ENCODE results near the gene RNF227. TPM values are rescaled to one million over a fixed set of nuclear protein-coding genes. Genes with fewer than 3 reads are reported as not detected.

RNF227 gene
- total and polyA plus RNA-seq, 2 of the 8 experiments (the other 6 are each of a cell fraction or from before 2014, with no cell fraction given), result 0.63 to 1.7 TPM

- Histone ChIP-seq H4K8ac (ENCODE audit: extremely low read depth, insufficient read depth, low read length) (no peak overlapping the region; the same call in 1 of the 2 replicates), H4K91ac (replicated peaks; ENCODE audit: insufficient read length, low read length) (peak overlapping the region; percentile 45), H2BK20ac (ENCODE audit: low read length) (peak overlapping the region; percentile 48; the same call in 1 of the 2 replicates), H3K4me3 (ENCODE audit: extremely low read depth in 1 of 4, insufficient read depth in 2 of 4, low read depth in 3 of 4, low read length in 4 of 4) (peak overlapping the region; percentile 52 to 83 (median 70)), H3K4me1 (replicated peaks in 1 of 4; ENCODE audit: control insufficient read depth in 3 of 4, insufficient read depth in 4 of 4, low read length in 3 of 4) (peaks cover 9 to 30% (median 17%) of the 10 kb centered on the region in 4 experiments), H3K56ac (replicated peaks; ENCODE audit: insufficient read length, low read depth, low read length) (no peak overlapping the region), H2BK120ac (replicated peaks; ENCODE audit: low read depth, low read length) (no peak overlapping the region), H2BK5ac (ENCODE audit: low read depth, low read length) (peak overlapping the region; percentile 95; the same call in 1 of the 2 replicates), H3K36me3 (ENCODE audit: control insufficient read depth in 2 of 4, insufficient read depth in 4 of 4, low read length in 3 of 4) (peaks cover 0 to 4% (median 0%) of the 10 kb centered on the region in 4 experiments; a peak in 1 of 8 replicates), H2AFZ (ENCODE audit: low read length) (peak overlapping the region; percentile 87), H3K23me2 (ENCODE audit: low read depth, low read length) (peaks cover 24% of the 10 kb centered on the region), H2BK15ac (ENCODE audit: low read length) (peak overlapping the region; percentile 19; the same call in 1 of the 2 replicates), H3K79me1 (ENCODE audit: low read depth, low read length) (no peaks in the 10 kb centered on the region), H2BK12ac (ENCODE audit: low read depth, low read length) (peak overlapping the region; percentile 94; the same call in 1 of the 2 replicates), H3K79me2 (ENCODE audit: control insufficient read depth in 1 of 2, insufficient read depth in 2 of 2, low read length in 2 of 2) (no peaks in the 10 kb centered on the region), H4K20me1 (replicated peaks in 1 of 2; ENCODE audit: control insufficient read depth in 1 of 2, insufficient read depth in 2 of 2, low read length in 2 of 2) (no peaks in the 10 kb centered on the region), H3K18ac (ENCODE audit: extremely low read depth, low read length) (peak overlapping the region; percentile 63), H3K27ac (ENCODE audit: low read depth, low read length) (no peak overlapping the region), H3K9me3 (ENCODE audit: insufficient read depth in 2 of 2, low read depth in 1 of 2, low read length in 1 of 2) (no peaks in the 10 kb centered on the region), H3K27me3 (replicated peaks in 1 of 4; ENCODE audit: control insufficient read depth in 3 of 4, extremely low read depth in 1 of 4, insufficient read depth in 3 of 4, low read length in 3 of 4) (peaks cover 0 to 10% (median 3%) of the 10 kb centered on the region in 4 experiments; a peak in 3 of 7 replicates), H2AK5ac (ENCODE audit: low read depth, low read length) (no peak overlapping the region; the same call in 1 of the 2 replicates), H3K4ac (replicated peaks; ENCODE audit: insufficient read length, low read depth, low read length) (no peak overlapping the region), H3K23ac (ENCODE audit: insufficient read length) (no peak overlapping the region), H3K4me2 (ENCODE audit: insufficient read depth in 1 of 2, low read depth in 2 of 2, low read length in 2 of 2) (peak overlapping the region; percentile 82 to 100), H4K5ac (ENCODE audit: insufficient read length, low read depth, low read length) (peak overlapping the region; percentile 51), H3K14ac (ENCODE audit: insufficient read length) (no peak overlapping the region), H3K9ac (replicated peaks in 1 of 4; ENCODE audit: extremely low read depth in 1 of 4, low read depth in 3 of 4, low read length in 3 of 4) (peak overlapping the region in 3 of 4 experiments; percentile 35 to 42 (median 35); a peak in 5 of 7 replicates)
- CTCF ChIA-PET (ENCODE audit: partially characterized antibody), result interaction anchor here (1.2 kb wide), 1 partner anchor 23 kb away, joined by 3 read pairs; no protein-coding TSS in a partner anchor
- FAIRE-seq, result no peak
- POLR2A ChIA-PET (ENCODE audit: partially characterized antibody), result no interaction called here
- peak in 1 of 2 experiments; percentile 77 for DNase-seq (ENCODE audit: low read depth in 1 of 2, low spot score in 2 of 2)
- 6 to 96% methylated on average over 3 to 29 of the region's 35 CpGs for WGBS, 2 experiments (ENCODE audit: extremely low coverage in 1 of 2, insufficient coverage in 1 of 2, insufficient read length in 1 of 2, insufficient replicate concordance in 2 of 2, low coverage in 1 of 2, low lambda C conversion rate in 2 of 2, missing lambda C conversion rate in 1 of 2)
- TF ChIP-seq KDM4A (IDR thresholded peaks at IDR 0.05; ENCODE audit: low read depth, low read length, severe bottlenecking) (peak; percentile 40), CHD2 (IDR thresholded peaks at IDR 0.05; ENCODE audit: low read length) (no peak), SP1 (IDR thresholded peaks at IDR 0.05; ENCODE audit: low read depth, low read length) (0 out of 2 replicates have a peak, but pooled peaks have one; percentile 18), POLR2A (IDR thresholded peaks at IDR 0.05; ENCODE audit: control extremely low read depth in 1 of 2, low read depth in 2 of 2, low read length in 2 of 2) (peak in 1 of 2 experiments; percentile 57; a peak in 1 of 3 replicates), TBP (IDR thresholded peaks at IDR 0.05; ENCODE audit: low read depth, low read length) (0 out of 2 replicates have a peak, but pooled peaks have one; percentile 12)
Measured at GRCh38 chr17:7887482-7888183, 28.5 kb downstream of the RNF227 start.

Data from H1 (cell line).